ENCODE data around the gene HEXB.

Gene HEXB

DNA sequence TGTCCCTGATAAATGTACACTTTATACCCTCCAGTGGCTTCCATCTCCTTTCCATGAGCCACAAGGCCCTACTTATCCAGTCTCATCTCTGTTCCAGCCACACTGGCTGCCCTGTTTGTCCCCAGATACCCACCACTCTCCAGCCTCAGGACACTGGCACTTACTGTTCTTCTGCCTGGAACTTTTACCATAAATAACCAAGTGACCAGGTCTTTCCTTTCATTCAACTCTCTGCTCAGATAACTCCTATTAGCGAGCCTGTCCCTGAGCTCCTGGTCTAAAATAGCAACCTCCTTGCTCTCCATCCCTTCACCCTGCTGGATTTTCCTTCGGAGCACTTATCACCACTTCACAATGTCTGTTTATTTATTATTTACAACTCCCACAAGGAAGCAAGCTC is 27.9 kb upstream of the HEXB start:
- no peaks in the 10 kb centered on the region for H3K27me3 ChIP-seq (replicated peaks; ENCODE audit: insufficient read depth, low read length)
- no peak overlapping the region for H3K4me3 ChIP-seq (ENCODE audit: low read length)
- no peaks in the 10 kb centered on the region for H3K9me2 ChIP-seq (replicated peaks; ENCODE audit: insufficient read depth, low read length)
- H3K9ac ChIP-seq (ENCODE audit: low read length) = no peak overlapping the region
- no peaks in the 10 kb centered on the region for H3K36me3 ChIP-seq (replicated peaks; ENCODE audit: insufficient read depth, low read length)
- no peak overlapping the region for H3K27ac ChIP-seq (ENCODE audit: low read length)
- H3K4me2 ChIP-seq (ENCODE audit: low read depth, low read length) = no peak overlapping the region
- no peaks in the 10 kb centered on the region for H3K4me1 ChIP-seq (ENCODE audit: low read length)
- H2AFZ ChIP-seq (ENCODE audit: low read length) = no peak overlapping the region
- TF ChIP-seq EZH2 (optimal IDR thresholded peaks at IDR 0.05; ENCODE audit: low read depth, low read length) (no peak), EZH2phosphoT487 (IDR thresholded peaks at IDR 0.05; ENCODE audit: low read length) (no peak)
- TF ChIP-seq, protein P1, sequence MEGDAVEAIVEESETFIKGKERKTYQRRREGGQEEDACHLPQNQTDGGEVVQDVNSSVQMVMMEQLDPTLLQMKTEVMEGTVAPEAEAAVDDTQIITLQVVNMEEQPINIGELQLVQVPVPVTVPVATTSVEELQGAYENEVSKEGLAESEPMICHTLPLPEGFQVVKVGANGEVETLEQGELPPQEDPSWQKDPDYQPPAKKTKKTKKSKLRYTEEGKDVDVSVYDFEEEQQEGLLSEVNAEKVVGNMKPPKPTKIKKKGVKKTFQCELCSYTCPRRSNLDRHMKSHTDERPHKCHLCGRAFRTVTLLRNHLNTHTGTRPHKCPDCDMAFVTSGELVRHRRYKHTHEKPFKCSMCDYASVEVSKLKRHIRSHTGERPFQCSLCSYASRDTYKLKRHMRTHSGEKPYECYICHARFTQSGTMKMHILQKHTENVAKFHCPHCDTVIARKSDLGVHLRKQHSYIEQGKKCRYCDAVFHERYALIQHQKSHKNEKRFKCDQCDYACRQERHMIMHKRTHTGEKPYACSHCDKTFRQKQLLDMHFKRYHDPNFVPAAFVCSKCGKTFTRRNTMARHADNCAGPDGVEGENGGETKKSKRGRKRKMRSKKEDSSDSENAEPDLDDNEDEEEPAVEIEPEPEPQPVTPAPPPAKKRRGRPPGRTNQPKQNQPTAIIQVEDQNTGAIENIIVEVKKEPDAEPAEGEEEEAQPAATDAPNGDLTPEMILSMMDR (IDR thresholded peaks at IDR 0.05; ENCODE audit: low read length) = no peak
- H3F3A ChIP-seq (ENCODE audit: insufficient read depth, low read length) = no peaks in the 10 kb centered on the region
- H4K20me1 ChIP-seq (ENCODE audit: insufficient read depth, low read length) = no peaks in the 10 kb centered on the region
- DNase-seq = no peak
- no peaks in the 10 kb centered on the region for H3K79me2 ChIP-seq (ENCODE audit: low read length)
- no peaks in the 10 kb centered on the region for H3K9me3 ChIP-seq (replicated peaks; ENCODE audit: insufficient read depth, low read length)

DNA sequence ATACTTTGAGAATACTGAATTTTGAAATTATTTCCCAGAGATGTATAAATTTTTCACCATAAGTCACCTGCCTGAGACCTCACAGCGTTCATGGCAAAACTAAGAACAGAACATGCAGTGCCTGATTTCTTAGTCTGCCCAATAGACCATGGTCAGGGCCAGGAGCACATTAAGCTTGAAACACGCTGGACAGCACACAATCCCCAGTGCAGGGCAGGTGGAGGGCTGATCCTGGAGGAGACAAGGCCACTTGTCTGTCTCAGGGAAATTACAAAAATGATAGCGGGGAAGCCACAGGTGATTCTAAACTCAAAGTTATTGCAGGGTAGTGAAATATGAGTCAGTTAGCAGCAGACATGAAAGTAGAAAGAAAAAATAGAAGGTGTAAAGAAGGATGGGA is 25.9 kb upstream of the HEXB start:
- Histone ChIP-seq H2AFZ (ENCODE audit: low read length) (no peak overlapping the region), H3K9me2 (replicated peaks; ENCODE audit: insufficient read depth, low read length) (no peaks in the 10 kb centered on the region), H3K27ac (ENCODE audit: low read length) (no peak overlapping the region), H3K4me2 (ENCODE audit: low read depth, low read length) (no peak overlapping the region), H3F3A (ENCODE audit: insufficient read depth, low read length) (no peaks in the 10 kb centered on the region), H3K27me3 (replicated peaks; ENCODE audit: insufficient read depth, low read length) (no peaks in the 10 kb centered on the region), H3K4me3 (ENCODE audit: low read length) (no peak overlapping the region), H4K20me1 (ENCODE audit: insufficient read depth, low read length) (no peaks in the 10 kb centered on the region), H3K4me1 (ENCODE audit: low read length) (no peaks in the 10 kb centered on the region), H3K79me2 (ENCODE audit: low read length) (no peaks in the 10 kb centered on the region), H3K36me3 (replicated peaks; ENCODE audit: insufficient read depth, low read length) (no peaks in the 10 kb centered on the region), H3K9me3 (replicated peaks; ENCODE audit: insufficient read depth, low read length) (no peaks in the 10 kb centered on the region), H3K9ac (ENCODE audit: low read length) (no peak overlapping the region)
- TF ChIP-seq, protein P1 (IDR thresholded peaks at IDR 0.05; ENCODE audit: low read length) = no peak
- TF ChIP-seq EZH2phosphoT487 (IDR thresholded peaks at IDR 0.05; ENCODE audit: low read length) (no peak), EZH2 (optimal IDR thresholded peaks at IDR 0.05; ENCODE audit: low read depth, low read length) (no peak)
- no peak for DNase-seq

DNA sequence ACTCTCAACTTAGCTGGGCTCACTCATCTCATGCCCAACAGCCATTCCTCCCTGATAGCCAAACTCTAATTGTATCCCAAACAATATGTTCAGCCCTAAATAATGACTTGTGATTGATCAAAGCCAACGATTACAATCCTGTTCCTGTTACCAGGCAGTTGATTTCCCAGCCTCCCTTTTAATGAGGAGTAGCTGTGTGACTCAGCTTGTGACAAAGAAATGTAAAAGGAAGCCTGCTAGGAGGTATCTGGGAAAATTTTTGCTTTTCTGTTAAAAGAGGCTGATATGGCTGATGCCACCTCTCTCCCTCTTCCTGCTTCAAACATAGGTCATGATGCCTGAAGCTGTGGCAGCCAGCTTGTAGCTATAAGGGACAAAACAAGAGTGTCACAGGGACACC is 24.9 kb upstream of the HEXB start:
- no peak overlapping the region for H3K9ac ChIP-seq (ENCODE audit: low read length)
- H3K79me2 ChIP-seq (ENCODE audit: low read length) = no peaks in the 10 kb centered on the region
- H3K36me3 ChIP-seq (replicated peaks; ENCODE audit: insufficient read depth, low read length) = no peaks in the 10 kb centered on the region
- no peaks in the 10 kb centered on the region for H3F3A ChIP-seq (ENCODE audit: insufficient read depth, low read length)
- no peaks in the 10 kb centered on the region for H3K27me3 ChIP-seq (replicated peaks; ENCODE audit: insufficient read depth, low read length)
- H2AFZ ChIP-seq (ENCODE audit: low read length) = no peak overlapping the region
- H3K4me2 ChIP-seq (ENCODE audit: low read depth, low read length) = no peak overlapping the region
- no peaks in the 10 kb centered on the region for H3K9me2 ChIP-seq (replicated peaks; ENCODE audit: insufficient read depth, low read length)
- H3K9me3 ChIP-seq (replicated peaks; ENCODE audit: insufficient read depth, low read length) = no peaks in the 10 kb centered on the region
- TF ChIP-seq EZH2phosphoT487 (IDR thresholded peaks at IDR 0.05; ENCODE audit: low read length) (no peak), EZH2 (optimal IDR thresholded peaks at IDR 0.05; ENCODE audit: low read depth, low read length) (no peak)
- TF ChIP-seq, protein P1 (IDR thresholded peaks at IDR 0.05; ENCODE audit: low read length) = no peak
- no peaks in the 10 kb centered on the region for H3K4me1 ChIP-seq (ENCODE audit: low read length)
- H3K4me3 ChIP-seq (ENCODE audit: low read length) = no peak overlapping the region
- H4K20me1 ChIP-seq (ENCODE audit: insufficient read depth, low read length) = no peaks in the 10 kb centered on the region
- DNase-seq = no peak
- H3K27ac ChIP-seq (ENCODE audit: low read length) = no peak overlapping the region
